ENCODE measurements around the gene TBC1D22A. TPM values are rescaled to one million over a fixed set of nuclear protein-coding genes. Genes with fewer than 3 reads are reported as not detected.

Gene TBC1D22A
- polyA plus RNA-seq, 1 experiment: 19.8 TPM

GRCh38 chr22:47195484-47196165 is 433.2 kb downstream of the TBC1D22A start:
- CTCF ChIA-PET: no interaction called here

DNA sequence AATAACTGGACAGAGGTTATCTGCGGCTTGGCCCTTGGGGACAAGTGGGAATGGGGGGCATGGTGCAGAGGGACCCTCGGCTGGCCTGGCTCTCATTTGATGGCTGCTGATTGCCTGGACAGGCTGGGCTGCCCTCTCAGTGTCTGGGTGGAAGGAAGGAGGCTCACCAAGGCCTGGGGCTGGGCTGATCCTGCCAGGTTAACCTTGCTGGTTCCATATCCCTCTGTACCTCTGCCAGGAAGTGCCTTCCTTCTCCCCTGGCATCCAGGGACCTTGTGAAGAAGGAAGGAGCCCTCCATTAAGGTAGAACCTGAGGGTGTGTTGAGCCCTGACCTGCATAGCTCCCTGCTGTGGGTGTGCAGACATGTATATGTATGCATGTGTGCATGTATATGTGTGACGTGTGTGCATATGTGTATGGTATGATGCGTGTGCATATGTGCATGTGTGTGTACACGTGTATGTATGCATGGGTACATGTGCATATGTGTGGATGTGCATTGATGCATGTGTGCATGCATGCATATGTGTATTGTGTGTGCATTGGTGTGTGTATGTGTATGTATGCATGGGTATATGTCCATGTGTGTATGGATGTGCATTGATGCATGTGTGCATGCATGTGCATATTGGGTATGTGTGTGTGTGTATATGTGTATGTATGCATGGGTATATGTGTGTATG is 433.9 kb downstream of the TBC1D22A start:
- CTCF ChIA-PET: no interaction called here
- no peak for DNase-seq (ENCODE audit: low read depth, low spot score)
- TF ChIP-seq, protein P1, sequence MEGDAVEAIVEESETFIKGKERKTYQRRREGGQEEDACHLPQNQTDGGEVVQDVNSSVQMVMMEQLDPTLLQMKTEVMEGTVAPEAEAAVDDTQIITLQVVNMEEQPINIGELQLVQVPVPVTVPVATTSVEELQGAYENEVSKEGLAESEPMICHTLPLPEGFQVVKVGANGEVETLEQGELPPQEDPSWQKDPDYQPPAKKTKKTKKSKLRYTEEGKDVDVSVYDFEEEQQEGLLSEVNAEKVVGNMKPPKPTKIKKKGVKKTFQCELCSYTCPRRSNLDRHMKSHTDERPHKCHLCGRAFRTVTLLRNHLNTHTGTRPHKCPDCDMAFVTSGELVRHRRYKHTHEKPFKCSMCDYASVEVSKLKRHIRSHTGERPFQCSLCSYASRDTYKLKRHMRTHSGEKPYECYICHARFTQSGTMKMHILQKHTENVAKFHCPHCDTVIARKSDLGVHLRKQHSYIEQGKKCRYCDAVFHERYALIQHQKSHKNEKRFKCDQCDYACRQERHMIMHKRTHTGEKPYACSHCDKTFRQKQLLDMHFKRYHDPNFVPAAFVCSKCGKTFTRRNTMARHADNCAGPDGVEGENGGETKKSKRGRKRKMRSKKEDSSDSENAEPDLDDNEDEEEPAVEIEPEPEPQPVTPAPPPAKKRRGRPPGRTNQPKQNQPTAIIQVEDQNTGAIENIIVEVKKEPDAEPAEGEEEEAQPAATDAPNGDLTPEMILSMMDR (IDR thresholded peaks at IDR 0.05; ENCODE audit: low read depth, low read length): no peak
- POLR2A ChIA-PET: interaction anchor here (0.6 kb wide), 1 partner anchor 654 kb away, joined by 12 read pairs; no protein-coding TSS in a partner anchor
- Histone ChIP-seq H3K27me3 (ENCODE audit: control insufficient read depth, insufficient read depth, low read length) (peaks cover 21% of the 10 kb centered on the region), H3K4me3 (ENCODE audit: low read depth, low read length) (no peak overlapping the region), H3K9me3 (ENCODE audit: control insufficient read depth, insufficient read depth, low read length) (no peaks in the 10 kb centered on the region; the same call in 1 of the 2 replicates), H3K27ac (ENCODE audit: low read depth, low read length) (no peak overlapping the region)

More at GRCh38 chr22:47195484-47196165, 433.2 kb downstream of the TBC1D22A start:
- TF ChIP-seq, protein P1 (IDR thresholded peaks at IDR 0.05; ENCODE audit: low read depth, low read length): no peak
- H3K9me3 ChIP-seq (ENCODE audit: control insufficient read depth, insufficient read depth, low read length): no peaks in the 10 kb centered on the region; the same call in 1 of the 2 replicates
- POLR2A ChIA-PET: no interaction called here
- H3K4me3 ChIP-seq (ENCODE audit: low read depth, low read length): no peak overlapping the region
- no peak for DNase-seq (ENCODE audit: low read depth, low spot score)
- no peak overlapping the region for H3K27ac ChIP-seq (ENCODE audit: low read depth, low read length)
- peaks cover 16% of the 10 kb centered on the region for H3K27me3 ChIP-seq (ENCODE audit: control insufficient read depth, insufficient read depth, low read length)

GRCh38 chr22:47196881-47197772 is 434.7 kb downstream of the TBC1D22A start:
- DNase-seq (ENCODE audit: low read depth, low spot score): no peak
- Histone ChIP-seq H3K9me3 (ENCODE audit: control insufficient read depth, insufficient read depth, low read length) (no peaks in the 10 kb centered on the region; the same call in 1 of the 2 replicates), H3K4me3 (ENCODE audit: low read depth, low read length) (no peak overlapping the region), H3K27me3 (ENCODE audit: control insufficient read depth, insufficient read depth, low read length) (peaks cover 23% of the 10 kb centered on the region), H3K27ac (ENCODE audit: low read depth, low read length) (no peak overlapping the region)
- TF ChIP-seq, protein P1 (IDR thresholded peaks at IDR 0.05; ENCODE audit: low read depth, low read length): no peak
- POLR2A ChIA-PET: interaction anchor here (0.6 kb wide), 1 partner anchor 653 kb away, joined by 12 read pairs; no protein-coding TSS in a partner anchor
- CTCF ChIA-PET: no interaction called here

- DNase-seq (ENCODE audit: low read depth, low spot score): no peak
- CTCF ChIA-PET: no interaction called here
- Histone ChIP-seq H3K27me3 (ENCODE audit: control insufficient read depth, insufficient read depth, low read length) (peaks cover 23% of the 10 kb centered on the region), H3K4me3 (ENCODE audit: low read depth, low read length) (no peak overlapping the region), H3K9me3 (ENCODE audit: control insufficient read depth, insufficient read depth, low read length) (no peaks in the 10 kb centered on the region; the same call in 1 of the 2 replicates), H3K27ac (ENCODE audit: low read depth, low read length) (no peak overlapping the region)
- TF ChIP-seq, protein P1 (IDR thresholded peaks at IDR 0.05; ENCODE audit: low read depth, low read length): no peak
- POLR2A ChIA-PET: no interaction called here
Observed at GRCh38 chr22:47197773-47198500, 435.5 kb downstream of the TBC1D22A start.

Data from AG04450 (cell line).